GM12878 (cell line): ENCODE data around the gene OR5AU1. TPM values are rescaled to one million over a fixed set of nuclear protein-coding genes. Genes with fewer than 3 reads are reported as not detected.

ENCODE experiments used
- ATAC-seq: fragments of 200-7000 bp; cut with Tn5 transposase; 3 replicates; pipeline ENCODE4 v1.9.1; 2020; ENCODE audit warnings: mild to moderate bottlenecking, moderate library complexity
- BruUV-seq: library from RNA; stranded (reverse); fragments of 400-500 nt; replicated peaks from 2 replicates; lab custom pipeline; 2021; lab: Mats Ljungman, UMichigan
- CTCF ChIA-PET: fragments of 300-600 bp; sonication (Branson Sonifier 250); formaldehyde crosslinking; extraction: SDS; loops from one replicate; lab custom pipeline; 2021; ENCODE audit warnings: inconsistent platforms; lab: Yijun Ruan, JAX
- POLR2A ChIA-PET: fragments of 350-600 bp; formaldehyde crosslinking; extraction: SDS; loops from one replicate; lab custom pipeline; 2021; ENCODE audit warnings: inconsistent platforms; lab: Charles Lee
- RAD21 ChIA-PET: fragments of 300-600 bp; sonication (Branson Sonifier 250); formaldehyde crosslinking; loops from one replicate; lab custom pipeline; 2023; ENCODE audit warnings: antibody characterized with exemption; ENCODE audit not compliant: unreplicated experiment; lab: Charles Lee
- SMC1A ChIA-PET: fragments of 300-600 bp; sonication (Branson Sonifier 250); formaldehyde crosslinking; loops from one replicate; lab custom pipeline; 2023; ENCODE audit not compliant: unreplicated experiment, uncharacterized antibody; lab: Charles Lee
- DNase-seq: peaks from one replicate; pipeline ENCODE4 v3.0.0-alpha.2; 2011; ENCODE audit warnings: low read depth, low spot score
- FAIRE-seq: peaks from 3 replicates; lab custom pipeline; 2011; peaks lifted over from hg19 to GRCh38; lab: Jason Lieb, UNC
- H2AFZ ChIP-seq: 2 replicates; pipeline ENCODE4 v1.6.0; 2011; ENCODE audit warnings: low read depth, low read length, control low read depth; ENCODE audit not compliant: control insufficient read depth
- H3K27ac ChIP-seq: 2 replicates; pipeline ENCODE4 v1.5.1; 2011; ENCODE audit warnings: control low read depth; ENCODE audit not compliant: control insufficient read depth, insufficient read depth
- H3K27me3 ChIP-seq, 2 experiments: replicated peaks in 1 of 2; 2 replicates each; pipeline versions ENCODE4 v1.6.0 to v1.6.1; 2011; ENCODE audit warnings: low read length in 1 of 2; ENCODE audit not compliant: control insufficient read depth in 2 of 2, insufficient read depth in 2 of 2
- H3K36me3 ChIP-seq, 2 experiments: 2 replicates each; pipeline ENCODE4 v1.5.1; 2011; ENCODE audit warnings: low read length in 1 of 2; ENCODE audit not compliant: control insufficient read depth in 2 of 2, insufficient read depth in 2 of 2
- H3K4me1 ChIP-seq: 2 replicates; pipeline ENCODE4 v1.6.1; 2011; ENCODE audit warnings: mild to moderate bottlenecking, low read length, moderate library complexity, mixed read lengths; ENCODE audit not compliant: control insufficient read depth, insufficient read depth
- H3K4me2 ChIP-seq: 2 replicates; pipeline ENCODE4 v1.6.0; 2011; ENCODE audit warnings: control low read depth; ENCODE audit not compliant: control insufficient read depth, insufficient read depth
- H3K4me3 ChIP-seq: fragments of 200-600 bp; sonication (generic); 2 replicates; pipeline ENCODE4 v1.5.1; 2016
- H3K79me2 ChIP-seq: 2 replicates; pipeline ENCODE4 v1.6.0; 2011; ENCODE audit warnings: low read length; ENCODE audit not compliant: control insufficient read depth, insufficient read depth
- H3K9ac ChIP-seq: 2 replicates; pipeline ENCODE4 v1.8.0; 2011; ENCODE audit warnings: low read length, control low read depth, mixed read lengths; ENCODE audit not compliant: control insufficient read depth, insufficient read depth
- H3K9me3 ChIP-seq: replicated peaks from 3 replicates; pipeline ENCODE4 v1.5.1; 2011; ENCODE audit warnings: mild to moderate bottlenecking, low read length; ENCODE audit not compliant: control insufficient read depth, insufficient read depth
- H4K20me1 ChIP-seq: 2 replicates; pipeline ENCODE4 v1.6.0; 2011; ENCODE audit not compliant: control insufficient read depth, insufficient read depth
- BHLHE40 ChIP-seq, 2 experiments: fragments of 450-650 bp in 1 of 2; IDR thresholded peaks; 2 replicates each; pipeline ENCODE4 v1.6.1; 2011 to 2017; ENCODE audit warnings: low read depth in 2 of 2, borderline replicate concordance in 1 of 2, improper control_type of control experiment in 1 of 2, low read length in 1 of 2, mild to moderate bottlenecking in 1 of 2
- HCFC1 ChIP-seq: fragments of 150-350 bp; IDR thresholded peaks from 2 replicates; pipeline ENCODE4 v1.6.1; 2014; ENCODE audit warnings: low read length
- IRF4 ChIP-seq: IDR thresholded peaks from 2 replicates; pipeline ENCODE4 v1.6.1; 2011; ENCODE audit warnings: low read depth, low read length
- MEF2B ChIP-seq: fragments of 450-650 bp; IDR thresholded peaks from 2 replicates; pipeline ENCODE4 v1.6.1; 2018; ENCODE audit warnings: mild to moderate bottlenecking, moderate library complexity; ENCODE audit not compliant: partially characterized antibody, poor library complexity, severe bottlenecking
- NBN ChIP-seq: fragments of 450-650 bp; IDR thresholded peaks from 2 replicates; pipeline ENCODE4 v1.6.1; 2016
- PAX5 ChIP-seq: IDR thresholded peaks from 2 replicates; pipeline ENCODE4 v1.6.1; 2011; ENCODE audit warnings: low read depth, low read length, borderline replicate concordance
- POU2F2 ChIP-seq: IDR thresholded peaks from 3 replicates; pipeline ENCODE4 v1.6.1; 2011; ENCODE audit warnings: low read depth, mild to moderate bottlenecking, low read length, borderline replicate concordance
- RB1 ChIP-seq: fragments of 450-650 bp; formaldehyde crosslinking; IDR thresholded peaks from 2 replicates; pipeline ENCODE4 v1.6.1; 2017; ENCODE audit warnings: mild to moderate bottlenecking, borderline replicate concordance
- SUZ12 ChIP-seq: fragments of 200-600 bp; sonication (generic); IDR thresholded peaks from one replicate; pipeline ENCODE4 v1.6.1; 2018; ENCODE audit warnings: antibody characterized with exemption, mild to moderate bottlenecking; ENCODE audit not compliant: unreplicated experiment
- TAF1 ChIP-seq: IDR thresholded peaks from 2 replicates; pipeline ENCODE4 v1.6.1; 2011; ENCODE audit warnings: mild to moderate bottlenecking, low read depth, low read length, borderline replicate concordance
- WGBS: methylation state at CpG from one replicate; pipeline ENCODE4 v1.1.6; 2016; ENCODE audit warnings: low lambda C conversion rate; ENCODE audit not compliant: insufficient replicate concordance, insufficient coverage; ENCODE audit errors: missing lambda C conversion rate; 5-methylcytosine and 5-hydroxymethylcytosine counted together
- in situ Hi-C: fragments of 300-500 bp; cut with MboI; formaldehyde crosslinking; loops from 9 replicates; pipeline ENCODE4 v1.14.3; 2018; ENCODE audit warnings: mixed read lengths
- intact Hi-C: fragments of 100-400 bp; cut with micrococcal nuclease; formaldehyde crosslinking; loops from one replicate; pipeline ENCODE4 v1.14.2; 2022; ENCODE audit not compliant: unreplicated experiment
- polyA plus RNA-seq, 11 experiments: library from polyadenylated mRNA; depleted of rRNA in 4 of 11; unstranded in 6 of 11; stranded (reverse) in 5 of 11; fragments of >200 nt; fragmentation: Nextera tagmentation in 4 of 11; fragmentation: Illumina TruSeq in 1 of 11; extraction: Ambion mirVana in 4 of 11; extraction: Trizol in 1 of 11; gene quantifications; 1 replicate in 1 of 11; 2 replicates in 10 of 11; pipeline versions ENCODE4 v1.2.1 to v1.2.3, GENCODE V29; 2011 to 2016; ENCODE audit warnings: inconsistent platforms in 2 of 11, missing spikeins in 2 of 11, low read depth in 1 of 11
- total RNA-seq, 4 experiments: library from RNA; depleted of rRNA in 3 of 4; stranded (reverse); fragments of >200 nt in 3 of 4; fragmentation: Illumina TruSeq in 1 of 4; extraction: Trizol in 1 of 4; gene quantifications; 2 replicates each; pipeline versions ENCODE4 v1.2.1 to v1.2.3, GENCODE V29; 2013 to 2021
- TF ChIP-seq, protein P1 (sequence below): IDR thresholded peaks from 2 replicates; pipeline ENCODE4 v1.6.1; 2011; ENCODE audit warnings: low read depth, mild to moderate bottlenecking, low read length, moderate library complexity, borderline replicate concordance; ENCODE audit errors: extremely low read depth
- TF ChIP-seq, protein P2 (sequence below): fragments of 450-650 bp; IDR thresholded peaks from 2 replicates; pipeline ENCODE4 v1.6.1; 2017; ENCODE audit warnings: low read depth, mild to moderate bottlenecking, moderate library complexity
- TF ChIP-seq, protein P3 (sequence below): IDR thresholded peaks from 2 replicates; pipeline ENCODE4 v1.6.1; 2011; ENCODE audit warnings: borderline replicate concordance, low read depth, mild to moderate bottlenecking, moderate library complexity, mixed read lengths, low read length; ENCODE audit not compliant: insufficient read depth; ENCODE audit errors: extremely low read length
- TF ChIP-seq, protein P4 (sequence below), 3 experiments: IDR thresholded peaks in 2 of 3; conservative IDR thresholded peaks in 1 of 3; 2 replicates each; pipeline ENCODE4 v1.5.1; 2011; ENCODE audit warnings: low read depth in 3 of 3, low read length in 3 of 3, mild to moderate bottlenecking in 3 of 3, control low read depth in 2 of 3, moderate library complexity in 2 of 3, inconsistent platforms in 1 of 3, mixed read lengths in 1 of 3; ENCODE audit not compliant: control insufficient read depth in 2 of 3, insufficient read depth in 1 of 3; ENCODE audit errors: extremely low read depth in 1 of 3

Gene OR5AU1
- total and polyA plus RNA-seq, 10 of the 15 experiments (the other 5 are each of a cell fraction or from before 2014, with no cell fraction given): not detected

DNA sequence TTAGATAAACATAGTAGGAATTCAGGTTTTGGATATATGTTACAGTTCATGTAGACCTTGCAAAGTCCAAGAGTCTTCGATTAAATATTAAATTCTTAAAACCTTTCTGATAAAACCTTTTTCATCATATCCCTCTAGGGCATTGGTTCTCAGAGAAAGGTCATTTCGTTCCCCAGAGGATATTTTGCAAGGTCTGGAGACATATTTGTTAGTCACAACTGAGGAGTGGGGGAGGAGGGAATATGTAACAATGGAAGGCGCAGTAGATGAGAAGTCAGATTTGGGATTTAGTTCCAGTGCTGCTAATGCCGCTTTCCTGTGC lies 49.7 kb downstream of the OR5AU1 start:
- Histone ChIP-seq H3K4me3 (no peak overlapping the region), H3K79me2 (no peaks in the 10 kb centered on the region; the same call in 1 of the 2 replicates), H3K27ac (no peak overlapping the region), H2AFZ (no peak overlapping the region), H3K36me3 (no peaks in the 10 kb centered on the region)
- FAIRE-seq: no peak
- ChIA-PET RAD21 (interaction anchor here (3.2 to 5.4 kb wide), 5 partner anchors 13 to 92 kb away, joined by 10 to 70 read pairs (median 51); partner anchors contain the start of gene ARHGEF40), SMC1A (interaction anchor here (1.4 to 8.3 kb wide), 4 partner anchors 12 to 93 kb away, joined by 3 to 99 read pairs (median 44); no protein-coding TSS in a partner anchor), POLR2A (interaction anchor here (4.1 kb wide), 1 partner anchor 35 kb away, joined by 21 read pairs; the partner anchor contains the start of gene ARHGEF40)
- intact Hi-C loops: no loop called here
- 75% methylated on average over 4 of the region's 4 CpGs for WGBS
- TF ChIP-seq RB1: no peak
- TF ChIP-seq MEF2B: no peak
- TF ChIP-seq HCFC1: no peak
- TF ChIP-seq BHLHE40 (IDR thresholded peaks at IDR 0.05; ENCODE audit: borderline replicate concordance in 1 of 2, low read depth in 2 of 2, low read length in 1 of 2): no peak
- TF ChIP-seq, protein P1, sequence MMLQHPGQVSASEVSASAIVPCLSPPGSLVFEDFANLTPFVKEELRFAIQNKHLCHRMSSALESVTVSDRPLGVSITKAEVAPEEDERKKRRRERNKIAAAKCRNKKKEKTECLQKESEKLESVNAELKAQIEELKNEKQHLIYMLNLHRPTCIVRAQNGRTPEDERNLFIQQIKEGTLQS: no peak
- no peak for TF ChIP-seq TAF1
- TF ChIP-seq, protein P2, sequence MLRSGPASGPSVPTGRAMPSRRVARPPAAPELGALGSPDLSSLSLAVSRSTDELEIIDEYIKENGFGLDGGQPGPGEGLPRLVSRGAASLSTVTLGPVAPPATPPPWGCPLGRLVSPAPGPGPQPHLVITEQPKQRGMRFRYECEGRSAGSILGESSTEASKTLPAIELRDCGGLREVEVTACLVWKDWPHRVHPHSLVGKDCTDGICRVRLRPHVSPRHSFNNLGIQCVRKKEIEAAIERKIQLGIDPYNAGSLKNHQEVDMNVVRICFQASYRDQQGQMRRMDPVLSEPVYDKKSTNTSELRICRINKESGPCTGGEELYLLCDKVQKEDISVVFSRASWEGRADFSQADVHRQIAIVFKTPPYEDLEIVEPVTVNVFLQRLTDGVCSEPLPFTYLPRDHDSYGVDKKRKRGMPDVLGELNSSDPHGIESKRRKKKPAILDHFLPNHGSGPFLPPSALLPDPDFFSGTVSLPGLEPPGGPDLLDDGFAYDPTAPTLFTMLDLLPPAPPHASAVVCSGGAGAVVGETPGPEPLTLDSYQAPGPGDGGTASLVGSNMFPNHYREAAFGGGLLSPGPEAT: no peak
- no peak for TF ChIP-seq POU2F2
- TF ChIP-seq IRF4: no peak
- TF ChIP-seq NBN: no peak
- TF ChIP-seq SUZ12: no peak
- TF ChIP-seq, protein P3, sequence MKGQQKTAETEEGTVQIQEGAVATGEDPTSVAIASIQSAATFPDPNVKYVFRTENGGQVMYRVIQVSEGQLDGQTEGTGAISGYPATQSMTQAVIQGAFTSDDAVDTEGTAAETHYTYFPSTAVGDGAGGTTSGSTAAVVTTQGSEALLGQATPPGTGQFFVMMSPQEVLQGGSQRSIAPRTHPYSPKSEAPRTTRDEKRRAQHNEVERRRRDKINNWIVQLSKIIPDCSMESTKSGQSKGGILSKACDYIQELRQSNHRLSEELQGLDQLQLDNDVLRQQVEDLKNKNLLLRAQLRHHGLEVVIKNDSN: no peak
- TF ChIP-seq, protein P4, sequence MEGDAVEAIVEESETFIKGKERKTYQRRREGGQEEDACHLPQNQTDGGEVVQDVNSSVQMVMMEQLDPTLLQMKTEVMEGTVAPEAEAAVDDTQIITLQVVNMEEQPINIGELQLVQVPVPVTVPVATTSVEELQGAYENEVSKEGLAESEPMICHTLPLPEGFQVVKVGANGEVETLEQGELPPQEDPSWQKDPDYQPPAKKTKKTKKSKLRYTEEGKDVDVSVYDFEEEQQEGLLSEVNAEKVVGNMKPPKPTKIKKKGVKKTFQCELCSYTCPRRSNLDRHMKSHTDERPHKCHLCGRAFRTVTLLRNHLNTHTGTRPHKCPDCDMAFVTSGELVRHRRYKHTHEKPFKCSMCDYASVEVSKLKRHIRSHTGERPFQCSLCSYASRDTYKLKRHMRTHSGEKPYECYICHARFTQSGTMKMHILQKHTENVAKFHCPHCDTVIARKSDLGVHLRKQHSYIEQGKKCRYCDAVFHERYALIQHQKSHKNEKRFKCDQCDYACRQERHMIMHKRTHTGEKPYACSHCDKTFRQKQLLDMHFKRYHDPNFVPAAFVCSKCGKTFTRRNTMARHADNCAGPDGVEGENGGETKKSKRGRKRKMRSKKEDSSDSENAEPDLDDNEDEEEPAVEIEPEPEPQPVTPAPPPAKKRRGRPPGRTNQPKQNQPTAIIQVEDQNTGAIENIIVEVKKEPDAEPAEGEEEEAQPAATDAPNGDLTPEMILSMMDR (IDR thresholded peaks at IDR 0.05 in 2 of 3, conservative IDR thresholded peaks at IDR 0.05 in 1 of 3; ENCODE audit: control insufficient read depth in 2 of 3, extremely low read depth in 1 of 3, insufficient read depth in 1 of 3, low read depth in 3 of 3, low read length in 3 of 3): no peak
- TF ChIP-seq PAX5: no peak
- TF ChIP-seq, all 136 proteins: peak for 0
- BruUV-seq: no TSS peak
- in situ Hi-C loops: no loop called here
- Histone ChIP-seq H3K4me1 (peaks cover 37% of the 10 kb centered on the region), H3K9me3 (no peaks in the 10 kb centered on the region; the same call in 2 of the 3 replicates), H3K9ac (no peak overlapping the region), H3K4me2 (no peak overlapping the region), H4K20me1 (no peaks in the 10 kb centered on the region), H3K27me3 (no peaks in the 10 kb centered on the region)
- CTCF ChIA-PET: interaction anchor here (1.3 to 10.6 kb wide), 12 partner anchors 12 to 393 kb away, joined by 4 to 253 read pairs (median 16); partner anchors contain the start of genes ARHGEF40 and RNASE13
- ATAC-seq (no peak), DNase-seq (no peak)
